HG02981 (cell line): Measurements from ENCODE around the gene TMEM271.

Experiments
- ATAC-seq: cut with Tn5 transposase; IDR thresholded peaks from one replicate; pipeline ENCODE4 v1.9.1; 2021; ENCODE audit warnings: mild to moderate bottlenecking, moderate library complexity; ENCODE audit not compliant: unreplicated experiment

The TMEM271 gene

DNA sequence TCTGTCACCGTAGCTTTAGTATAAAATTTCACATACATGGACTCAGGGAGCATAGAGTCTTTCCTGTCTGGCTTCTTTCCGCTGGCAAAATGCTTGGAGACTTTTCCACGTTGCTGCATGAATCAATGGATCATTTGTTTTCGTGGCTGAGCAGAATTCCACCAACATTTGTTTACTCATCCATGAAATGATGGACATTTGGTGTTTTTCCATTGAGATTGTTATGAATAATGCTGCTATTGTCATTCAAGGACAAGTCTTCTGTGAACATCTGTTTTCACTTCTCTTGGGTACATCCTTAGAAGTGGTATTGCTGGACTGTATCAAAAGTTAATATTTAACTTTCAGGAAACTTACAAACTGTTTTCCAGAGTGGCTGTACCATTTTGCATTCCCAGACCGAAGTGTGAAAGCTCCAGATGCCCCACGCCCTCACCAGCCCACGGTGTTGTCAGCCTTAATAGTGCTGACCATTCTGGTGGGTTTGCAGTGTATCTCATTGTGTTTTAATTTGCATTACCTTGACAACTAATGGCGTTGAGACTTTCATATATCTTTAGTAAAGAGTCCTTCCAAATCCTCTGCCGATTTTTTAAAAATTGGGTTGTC is 5.8 kb upstream of the TMEM271 start:
- ATAC-seq, result no peak

DNA sequence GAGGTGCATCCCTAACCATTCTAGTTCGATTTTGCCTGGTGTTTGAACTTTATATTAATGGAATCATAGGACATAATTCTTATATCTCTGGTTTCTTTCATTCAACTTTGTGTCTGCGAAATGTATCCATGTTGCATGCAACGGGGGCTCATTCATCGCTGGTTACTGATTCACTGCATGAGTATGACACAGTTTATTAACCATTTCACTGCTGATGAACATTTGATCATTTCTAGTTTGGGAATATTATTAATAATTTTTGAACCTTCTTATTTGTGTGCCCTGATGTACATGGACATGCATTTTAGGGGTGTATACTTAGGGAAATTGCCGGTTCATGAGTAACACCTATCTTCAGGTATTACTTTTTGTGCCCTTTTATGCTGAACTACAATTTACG is 5.1 kb upstream of the TMEM271 start:
- no peak for ATAC-seq

DNA sequence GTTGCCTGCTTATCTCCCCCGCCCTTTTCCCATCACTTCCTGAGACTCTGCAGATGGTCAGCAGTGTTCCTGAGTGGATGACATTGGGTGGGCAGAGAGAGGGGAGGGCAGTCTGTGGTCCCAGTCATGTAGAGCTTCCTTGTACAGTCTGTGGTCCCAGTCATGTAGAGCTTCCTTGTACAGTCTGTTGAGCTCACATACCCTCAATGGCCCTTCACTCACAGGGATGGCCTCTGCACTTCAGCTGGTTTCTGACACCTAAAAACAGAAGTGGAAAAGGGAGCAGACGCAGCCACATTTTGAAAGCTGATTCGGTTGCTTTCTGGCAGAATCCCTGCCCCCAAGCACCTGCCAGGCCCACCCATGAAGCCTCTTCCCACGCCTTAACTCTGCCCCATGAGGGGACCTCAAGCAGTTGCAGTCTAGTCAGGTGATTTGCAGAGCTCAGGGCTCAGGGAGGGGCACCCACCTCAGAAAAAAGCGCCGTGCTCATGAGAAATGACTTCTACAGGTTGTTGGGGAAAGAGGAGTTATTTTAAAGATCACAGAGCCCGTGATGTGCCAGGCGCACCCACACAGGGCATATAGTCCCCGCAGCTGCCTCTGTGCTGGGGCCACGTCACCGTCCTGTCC is 3.6 kb upstream of the TMEM271 start:
- no peak for ATAC-seq

DNA sequence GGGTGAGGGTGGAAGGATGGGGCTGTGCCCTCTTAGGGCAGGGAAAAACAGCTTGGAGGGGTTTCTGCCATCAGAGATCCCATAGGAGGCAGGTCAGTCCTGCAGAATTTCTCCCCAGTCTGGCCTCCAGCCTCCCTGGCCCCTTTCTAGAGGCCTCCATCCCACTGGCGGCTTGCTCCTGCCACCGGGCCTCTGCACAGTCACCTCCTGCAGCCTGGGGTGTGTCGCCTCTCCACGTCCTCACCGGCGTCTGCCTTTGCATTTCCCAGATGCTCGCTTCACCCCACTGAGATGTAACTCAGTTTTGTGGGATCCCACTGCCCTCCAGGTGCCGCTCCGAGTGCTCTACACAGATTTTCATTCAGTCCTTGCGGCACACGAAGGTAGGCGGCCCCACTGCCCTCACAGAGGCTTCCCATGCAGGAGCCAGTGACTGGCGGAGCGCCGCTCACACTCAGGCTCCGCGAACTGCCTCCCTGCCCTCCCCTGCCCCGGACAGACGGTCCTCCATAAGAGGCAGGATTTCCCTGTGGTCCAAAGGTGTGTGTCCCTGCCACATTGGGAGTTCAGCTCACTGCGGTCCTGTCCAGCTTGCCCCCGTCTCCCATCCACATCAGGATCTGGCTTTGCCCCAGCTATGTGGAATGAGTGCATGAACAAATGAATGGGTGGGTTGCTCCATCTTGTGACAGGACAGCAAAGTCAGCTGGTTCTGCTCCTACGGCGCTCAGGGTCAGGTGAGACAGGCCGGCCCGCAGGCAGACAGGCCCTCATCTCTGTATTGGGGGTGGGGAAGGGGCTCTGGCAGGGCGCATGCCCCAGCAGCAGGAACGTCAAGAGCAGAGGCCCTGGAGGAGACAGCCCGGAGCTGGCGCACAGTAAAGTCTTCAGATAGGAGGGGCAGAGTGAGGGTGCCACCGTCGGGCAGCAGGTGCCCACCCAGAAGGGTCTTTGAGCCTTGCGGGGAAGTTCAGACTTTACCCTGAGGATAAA is 2.7 kb upstream of the TMEM271 start:
- ATAC-seq, result no peak

DNA sequence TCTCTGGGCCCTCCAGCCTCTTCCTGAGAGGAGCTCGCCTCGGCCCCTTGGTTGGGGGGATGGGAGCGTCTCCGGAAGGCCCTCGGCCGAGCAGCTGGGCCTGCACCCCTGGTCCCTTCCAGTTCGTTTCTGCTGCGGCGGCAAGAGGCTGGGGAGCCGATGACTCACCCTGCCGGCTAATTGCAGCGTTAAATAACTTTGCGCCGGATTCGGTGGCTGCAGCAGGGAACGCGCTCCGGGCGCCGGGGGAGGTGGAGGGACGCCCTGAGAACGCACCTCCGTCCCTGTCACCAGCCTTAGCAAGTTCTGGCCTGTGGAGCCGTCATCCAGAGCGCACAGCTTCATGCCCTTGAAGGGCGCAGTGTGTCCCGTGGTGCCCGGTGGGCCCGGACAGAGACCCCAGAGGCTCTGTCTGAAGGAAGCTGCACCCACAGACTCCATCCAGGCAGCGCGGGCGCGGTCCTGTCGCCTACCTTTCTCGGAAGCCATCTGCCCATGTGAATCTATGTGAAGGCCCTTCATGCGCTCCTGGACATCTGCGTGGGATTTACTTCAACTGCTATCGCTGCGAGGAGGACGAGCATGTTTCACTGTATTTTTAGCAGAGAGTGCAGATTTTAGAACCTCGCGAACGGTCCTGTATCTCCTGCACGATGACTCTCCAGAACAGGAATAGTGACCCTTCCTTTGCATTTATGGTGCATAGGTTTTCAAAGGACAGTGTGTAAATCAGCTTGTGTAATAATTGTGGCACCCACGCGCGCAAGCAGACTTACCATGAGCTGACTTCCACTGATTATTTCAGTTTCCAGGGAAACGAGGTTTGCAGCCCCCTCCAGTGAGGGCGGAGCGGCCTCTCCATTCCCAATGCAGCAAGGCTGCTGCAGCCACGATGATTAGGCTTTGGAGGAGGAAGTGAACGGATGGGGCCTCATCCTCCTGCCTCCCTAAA is 1.7 kb upstream of the TMEM271 start:
- ATAC-seq, result no peak

DNA sequence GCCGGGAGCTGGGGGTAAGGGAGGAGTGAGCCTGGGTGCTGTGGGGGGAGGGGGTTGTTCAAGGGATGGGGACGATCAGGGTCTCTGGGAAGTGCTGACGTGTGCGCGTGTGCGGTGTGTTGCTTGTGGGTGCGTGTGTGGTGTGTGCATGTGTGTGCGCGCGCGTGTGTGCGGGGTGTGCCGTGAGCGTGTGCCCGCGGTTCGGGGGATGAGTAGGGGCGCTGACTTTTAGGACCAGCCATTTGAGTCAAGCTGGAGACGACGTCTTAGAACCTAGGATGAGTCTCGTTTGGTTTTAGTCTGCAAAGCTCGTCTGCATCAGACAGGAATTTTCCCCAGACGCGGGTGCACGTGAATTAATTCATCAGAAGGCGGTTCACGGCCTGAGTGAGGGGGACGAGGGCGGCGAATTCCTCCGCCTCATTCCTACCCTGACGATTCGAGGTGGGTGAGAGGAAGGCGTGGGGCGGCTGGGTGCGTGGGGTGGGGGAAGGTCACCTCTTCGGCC is 950 bp upstream of the TMEM271 start:
- no peak for ATAC-seq

DNA sequence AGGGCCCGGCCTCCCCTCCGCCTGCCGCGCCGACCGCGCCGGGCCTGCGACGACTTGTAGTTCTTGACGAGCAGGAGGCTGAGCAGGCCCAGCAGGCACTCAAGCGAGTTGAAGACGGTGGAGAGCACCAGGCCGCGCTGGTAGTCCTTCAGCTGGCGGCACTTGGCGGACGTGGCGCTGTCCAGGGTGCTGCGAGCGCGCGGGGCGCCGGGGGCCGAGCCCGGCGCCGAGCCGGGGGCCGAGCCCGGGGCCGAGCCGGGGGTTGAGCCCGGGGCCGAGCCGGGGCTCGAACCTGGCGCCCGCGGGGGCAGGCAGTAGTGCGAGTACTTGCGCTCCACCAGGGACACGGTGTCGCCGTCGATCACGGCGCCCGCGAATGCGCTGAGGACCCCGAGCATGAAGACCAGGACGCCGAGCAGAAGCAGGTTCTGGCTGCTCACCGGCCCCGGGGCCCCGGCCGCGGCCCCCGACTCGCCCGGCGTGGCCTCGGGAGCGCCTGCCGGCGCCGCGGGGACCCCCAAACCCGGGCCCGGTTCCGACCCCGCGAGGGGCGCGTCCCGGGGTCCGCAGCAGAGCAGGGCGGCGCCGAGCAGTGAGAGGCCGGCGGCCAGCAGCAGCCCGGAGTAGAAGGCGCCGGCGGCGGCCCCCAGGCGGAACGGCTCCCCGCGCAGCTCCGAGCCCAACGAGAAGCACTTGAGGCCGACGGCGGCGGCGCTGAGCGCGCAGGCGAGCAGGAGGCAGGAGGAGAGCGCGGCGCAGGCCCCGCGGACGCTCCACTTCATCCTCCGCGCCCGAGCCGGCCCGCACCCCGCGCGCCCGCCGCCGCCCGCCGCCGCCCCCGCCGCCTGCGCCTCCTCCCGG is 584 bp downstream of the TMEM271 start:
- ATAC-seq, result no peak

DNA sequence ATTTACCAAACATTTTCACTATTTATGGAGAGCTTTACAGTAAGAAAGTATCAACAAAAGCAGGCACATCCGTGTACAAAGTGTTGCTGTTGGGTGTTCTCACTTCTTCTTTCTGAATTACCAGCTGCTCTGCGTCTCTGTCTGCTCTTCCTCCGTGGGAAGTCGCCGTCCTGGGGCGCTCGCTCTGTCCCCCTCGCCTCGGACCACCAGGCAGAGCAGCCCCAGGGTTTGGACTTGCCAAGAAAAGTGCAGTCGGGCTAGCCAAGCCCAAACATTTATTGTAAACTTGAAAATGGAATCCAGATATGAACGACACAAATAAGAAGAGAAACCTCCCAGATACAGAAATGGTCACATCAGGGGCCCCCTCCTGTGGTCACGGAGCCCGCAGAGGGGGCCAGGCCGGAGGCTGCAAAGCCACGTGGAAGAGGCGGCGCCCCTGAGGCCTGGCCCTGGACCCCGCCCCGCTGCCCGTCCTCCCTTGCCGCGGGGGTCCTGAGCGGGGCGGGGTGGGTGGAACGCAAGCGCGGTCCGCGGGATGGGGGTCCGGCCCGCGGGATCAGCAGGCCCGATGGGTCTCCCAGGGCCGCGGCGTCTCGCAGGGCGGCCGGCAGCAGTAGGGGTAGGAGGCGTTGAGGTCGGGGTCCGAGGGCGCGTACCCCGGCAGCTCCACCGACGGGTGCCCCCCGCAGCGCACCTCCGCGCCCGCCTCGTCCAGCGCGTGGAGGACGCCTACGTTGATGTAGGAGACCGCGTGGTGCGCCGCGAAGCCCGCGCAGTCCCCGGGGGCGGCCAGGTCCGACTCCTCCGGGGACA is 1.5 kb downstream of the TMEM271 start:
- ATAC-seq, result no peak

DNA sequence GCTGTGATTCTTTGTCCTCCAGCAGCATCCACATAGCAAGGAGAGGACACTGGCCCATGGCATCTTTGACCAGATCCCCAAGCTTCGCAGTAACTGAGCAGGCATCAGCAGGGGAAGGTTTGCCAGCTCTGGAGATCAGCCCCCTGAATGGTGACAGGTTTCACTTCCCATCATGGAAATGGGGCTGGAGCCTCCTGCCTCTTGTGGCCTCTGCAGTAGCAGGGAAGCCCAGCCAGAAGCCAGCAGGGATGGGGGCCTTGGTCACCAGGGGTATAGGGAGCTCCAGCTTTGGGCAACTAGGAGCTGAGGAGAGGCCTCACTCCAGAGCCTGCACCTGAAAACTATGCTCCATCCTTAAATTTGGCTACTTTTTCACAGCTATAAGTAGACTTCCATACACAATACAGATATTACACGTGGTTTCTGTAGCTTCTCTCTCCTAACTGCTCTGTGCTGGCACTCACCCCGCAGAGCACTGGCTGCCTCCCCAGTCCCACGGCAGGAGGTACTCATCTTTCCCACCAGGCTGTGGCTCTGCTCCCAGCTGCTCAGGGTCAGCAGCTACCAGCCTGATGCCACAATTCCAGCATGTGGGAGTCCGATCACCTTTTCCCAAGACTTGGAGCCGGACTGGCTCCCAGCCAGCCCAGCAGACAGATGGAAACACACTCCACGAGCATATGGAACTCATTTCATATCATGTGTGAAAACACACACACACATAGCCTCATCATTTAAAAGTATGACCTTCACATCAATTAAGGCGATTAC is 2.8 kb downstream of the TMEM271 start:
- no peak for ATAC-seq

DNA sequence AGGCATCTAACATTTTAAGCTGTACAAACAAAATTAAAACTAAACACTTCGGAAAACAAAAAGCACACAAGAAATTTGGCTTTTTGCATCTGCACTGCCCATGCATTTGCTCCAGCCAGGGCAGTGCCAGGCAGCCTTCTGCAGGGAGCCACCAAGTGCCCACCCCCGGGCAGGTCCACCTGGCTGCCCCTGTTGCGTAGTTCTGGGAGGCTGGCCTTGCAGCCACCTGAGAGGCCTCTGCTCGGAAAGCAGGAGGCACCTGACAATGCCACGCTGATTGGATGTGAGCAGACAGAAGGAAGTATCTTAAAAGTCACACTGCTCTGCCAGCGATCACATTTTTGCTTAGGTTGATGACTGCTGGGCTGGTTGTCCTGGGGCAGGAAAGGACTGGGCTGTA is 3.5 kb downstream of the TMEM271 start:
- no peak for ATAC-seq

DNA sequence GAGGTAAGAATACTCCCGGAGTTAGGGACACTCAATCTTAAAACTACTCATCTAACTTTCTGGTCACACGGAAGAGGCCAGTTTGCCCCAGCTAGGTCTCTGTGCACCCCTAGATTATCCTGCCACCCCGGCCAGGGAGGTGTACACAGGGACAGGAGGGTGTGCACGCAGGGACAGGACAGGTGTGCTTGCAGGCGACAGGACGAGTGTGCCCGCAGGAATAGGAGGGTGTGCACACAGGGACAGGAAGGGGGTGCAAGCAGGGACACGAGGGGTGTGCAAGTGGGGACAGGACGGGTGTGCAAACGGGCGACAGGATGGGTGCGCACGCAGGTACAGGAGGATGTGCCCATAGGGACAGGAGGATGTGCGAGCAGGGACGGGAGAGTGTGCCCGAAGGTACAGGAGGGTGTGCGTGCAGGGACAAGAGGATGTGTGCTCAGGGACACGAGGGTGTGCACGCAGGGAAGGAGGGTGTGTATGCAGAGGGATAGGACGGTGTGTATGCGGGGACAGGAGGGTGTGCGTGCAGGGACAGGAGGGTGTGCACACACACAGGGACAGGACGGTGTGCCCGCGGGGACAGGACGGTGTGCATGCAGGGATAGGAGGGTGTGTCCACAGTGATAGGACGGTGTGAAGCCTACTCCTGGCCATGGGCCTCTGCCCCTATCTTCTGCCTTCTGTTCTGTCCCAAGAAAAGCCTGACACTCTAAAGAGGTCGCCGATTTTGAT is 4.1 kb downstream of the TMEM271 start:
- no peak for ATAC-seq

DNA sequence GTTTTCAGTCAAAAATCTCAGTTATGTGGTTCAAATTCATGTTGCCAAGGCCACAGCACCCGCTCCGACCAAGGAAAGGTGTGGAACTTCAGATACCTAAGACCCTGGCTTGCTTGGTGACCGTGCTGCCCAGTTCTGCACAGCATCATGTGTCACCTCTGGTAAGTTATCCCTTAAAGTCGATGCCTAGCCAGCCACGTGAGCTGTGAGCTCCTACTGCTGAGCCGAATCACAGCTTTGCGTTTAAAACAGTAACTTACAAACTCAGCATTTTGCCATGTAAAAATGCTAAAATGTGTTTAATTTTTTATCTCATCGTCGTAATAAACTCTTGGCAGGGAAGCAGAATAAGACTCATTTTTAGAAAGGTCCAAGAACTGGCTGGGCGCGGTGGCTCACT is 5.3 kb downstream of the TMEM271 start:
- no peak for ATAC-seq

DNA sequence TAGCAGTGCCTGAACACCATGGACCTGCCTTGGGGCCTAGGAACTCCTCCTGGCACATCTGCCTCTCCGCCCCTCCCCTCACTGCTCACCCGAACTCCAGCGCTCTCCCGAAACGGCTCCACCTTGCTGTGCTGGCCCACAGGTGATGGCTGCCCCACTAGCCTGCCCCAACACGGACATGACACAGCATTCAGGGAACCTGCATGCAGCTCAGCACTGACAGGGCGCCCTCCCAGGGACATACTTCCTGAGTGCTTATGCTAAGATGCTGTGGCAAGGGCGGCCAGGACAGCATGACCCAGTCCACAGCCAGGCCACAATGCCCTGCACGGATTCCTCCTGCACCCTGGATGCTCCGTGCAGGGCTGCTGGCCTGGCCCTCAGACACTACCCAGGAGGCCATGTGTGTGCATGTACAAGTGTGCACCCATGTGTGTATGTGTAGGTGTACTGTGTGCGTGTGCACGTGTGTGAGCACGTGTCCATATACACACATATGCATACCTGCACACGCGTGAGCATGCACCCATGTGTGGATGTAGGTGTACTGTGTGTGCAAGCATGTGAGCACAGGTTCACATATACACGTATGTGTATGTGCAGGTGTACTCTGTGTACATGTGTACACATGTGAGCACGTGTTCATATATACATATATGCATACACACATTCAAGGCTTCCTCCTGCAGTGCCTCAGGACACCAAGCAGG is 6.0 kb downstream of the TMEM271 start:
- ATAC-seq, result no peak

DNA sequence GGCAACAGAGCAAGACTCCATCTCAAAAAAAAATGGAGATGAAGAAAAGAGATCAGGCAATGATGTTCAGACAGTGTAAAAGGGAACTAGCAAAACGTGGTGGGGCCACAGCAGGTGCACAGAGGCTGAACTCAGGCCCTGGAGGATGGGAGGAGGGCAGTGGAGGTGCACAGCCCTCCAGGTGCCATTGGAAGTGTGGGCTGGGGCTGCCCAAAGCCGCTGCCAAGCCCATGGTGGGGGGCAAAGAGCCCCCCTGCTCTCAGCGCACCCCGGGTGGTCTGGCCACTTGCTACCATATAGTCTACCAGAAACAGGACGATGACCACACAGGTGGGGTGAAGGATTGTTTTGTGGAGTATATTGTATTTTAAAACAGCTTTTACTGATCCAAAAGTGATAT is 7.1 kb downstream of the TMEM271 start:
- no peak for ATAC-seq

DNA sequence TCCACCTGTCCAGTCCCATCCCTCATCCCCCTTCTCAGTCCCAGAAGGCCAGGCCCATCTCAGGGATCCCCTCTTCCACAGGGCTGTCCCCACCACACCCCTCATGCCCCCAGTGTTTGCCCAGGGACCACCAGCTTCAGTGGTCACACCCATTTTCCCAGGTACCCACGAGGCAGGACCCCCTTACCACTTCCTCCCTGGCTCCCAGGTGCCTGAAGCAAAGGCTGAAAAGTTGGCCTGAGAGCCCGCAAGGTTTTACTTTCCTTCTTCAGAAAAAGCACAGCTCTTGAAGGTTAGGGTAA is 7.8 kb downstream of the TMEM271 start:
- ATAC-seq, result no peak

DNA sequence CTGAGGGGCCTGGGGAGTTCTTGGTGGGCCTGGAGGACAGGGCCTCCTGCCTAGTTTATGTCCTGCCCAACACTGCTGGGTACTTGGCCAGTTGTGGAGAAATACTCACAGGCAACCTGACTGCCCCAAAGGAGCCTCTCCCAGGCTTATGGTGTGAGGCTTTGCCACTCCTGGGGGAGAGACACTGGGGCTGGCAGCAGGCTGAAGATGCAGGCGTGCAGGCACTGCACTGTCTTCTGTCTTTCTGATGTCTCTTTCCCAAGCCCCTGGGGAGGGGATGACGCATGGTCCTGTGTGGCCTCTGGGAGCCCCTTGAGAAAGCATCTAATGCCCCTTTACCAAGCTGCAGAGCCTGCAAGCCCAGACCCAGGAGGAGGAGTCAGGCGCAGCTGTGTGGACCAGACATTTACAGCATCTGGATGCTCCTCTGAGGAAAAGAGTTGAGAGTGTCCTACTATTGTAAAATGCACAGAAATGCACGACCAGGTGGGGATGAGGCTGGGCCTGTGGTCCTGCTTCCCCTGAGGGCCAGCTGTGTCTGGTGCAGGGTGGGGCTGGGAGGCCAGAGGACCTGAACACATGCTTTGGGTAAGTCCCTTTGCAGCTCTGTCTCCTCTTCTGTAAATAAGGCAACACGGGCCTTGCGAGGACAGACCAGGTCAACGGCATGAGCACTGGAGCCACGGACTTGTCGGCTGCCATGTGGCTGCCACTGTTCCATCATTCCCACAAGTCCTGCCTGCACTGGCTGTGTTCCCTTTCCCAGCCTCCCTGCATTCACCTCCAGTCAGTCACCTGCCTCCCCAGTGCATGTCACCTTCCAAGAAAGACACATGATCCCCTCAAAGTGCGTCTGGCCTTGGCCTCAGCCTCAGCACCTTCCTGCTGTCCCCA is 8.4 kb downstream of the TMEM271 start:
- ATAC-seq, result no peak
